Fibroblast of lung (primary cell): ENCODE data around the gene COG4.

ENCODE experiments used
- CTCF ChIP-seq, 2 donors: IDR thresholded peaks in 1 of 2; conservative IDR thresholded peaks in 1 of 2; 1 replicate in 1 of 2; 2 replicates in 1 of 2; pipeline ENCODE4 v1.5.1; 2011 to 2012; ENCODE audit warnings: low read length in 2 of 2, control low read depth in 1 of 2, inconsistent platforms in 1 of 2, low read depth in 1 of 2, mild to moderate bottlenecking in 1 of 2
- EZH2 ChIP-seq: IDR thresholded peaks from 2 replicates; pipeline ENCODE4 v1.5.1; 2012; ENCODE audit warnings: low read length, control low read depth, mild to moderate bottlenecking; ENCODE audit errors: missing control alignments

DNA sequence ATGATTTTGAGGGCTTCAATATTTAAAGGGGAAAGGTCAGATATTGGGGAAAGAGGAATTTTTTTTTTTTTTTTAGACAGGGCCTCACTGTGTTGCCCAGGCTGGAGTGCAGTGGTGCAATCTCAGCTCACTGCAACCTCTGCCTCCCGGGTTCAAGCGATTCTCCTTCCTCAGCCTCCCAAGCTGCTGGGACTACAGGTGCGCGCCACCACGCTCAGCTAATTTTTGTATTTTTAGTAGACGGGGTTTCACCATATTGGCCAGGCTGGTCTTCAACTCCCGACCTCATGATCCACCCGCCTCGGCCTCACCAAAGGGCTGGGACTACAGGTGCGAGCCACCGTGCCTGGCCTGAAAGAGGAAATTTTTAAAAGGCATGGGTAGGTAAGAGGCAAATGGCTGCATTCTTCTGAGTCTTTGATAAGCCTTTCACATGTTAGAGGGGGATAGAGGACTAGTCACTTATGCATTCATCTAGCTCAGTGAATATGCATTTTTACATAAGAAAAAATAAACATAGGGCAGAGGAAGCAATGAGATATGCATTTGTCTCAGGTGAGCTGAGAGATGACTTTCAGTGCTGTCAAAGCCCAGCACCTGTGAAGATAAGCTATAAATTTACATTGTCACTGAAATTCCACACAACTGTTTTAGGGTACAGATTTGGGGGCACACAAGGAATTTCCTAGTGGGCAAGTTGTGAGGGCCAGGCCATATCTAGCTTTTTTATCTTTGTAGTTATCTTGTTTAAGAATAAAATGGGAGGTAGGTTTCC is 70.0 kb downstream of the COG4 start:
- TF ChIP-seq CTCF (conservative IDR thresholded peaks at IDR 0.05 in 1 of 2, IDR thresholded peaks at IDR 0.05 in 1 of 2; ENCODE audit: low read depth in 1 of 2, low read length in 2 of 2) (no peak), EZH2 (no peak)
